GM18508 (cell line): ENCODE data around the gene TREML4.
"Not testable (repeated sequence)": the region's sequence is repeated elsewhere in the genome, so short reads cannot be mapped to it uniquely, and the experiment has no call there.

Source experiments
- ATAC-seq: cut with Tn5 transposase; IDR thresholded peaks from one replicate; pipeline ENCODE4 v1.9.1; 2021; ENCODE audit warnings: moderate number of reproducible peaks; ENCODE audit not compliant: insufficient read depth, unreplicated experiment

Gene TREML4

DNA sequence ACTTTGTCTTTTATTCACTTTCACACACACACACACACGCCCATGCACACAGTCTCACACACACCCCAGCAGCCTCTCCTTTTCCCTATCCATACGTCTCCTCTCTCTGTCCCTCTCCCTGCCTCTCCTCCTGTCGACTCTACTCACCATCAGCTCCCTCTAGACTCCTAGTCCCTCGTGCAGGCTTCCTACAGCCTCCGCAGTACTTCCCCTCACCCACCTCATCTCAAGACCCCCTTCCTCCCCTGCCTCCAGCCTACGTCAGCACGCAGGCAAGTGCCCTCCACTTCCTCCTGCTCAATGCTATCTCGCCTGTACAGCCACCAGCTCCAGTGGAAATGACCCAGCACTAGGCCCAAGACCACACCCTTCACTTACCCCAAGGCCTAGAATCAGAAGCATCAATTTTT is 26.4 kb upstream of the TREML4 start:
- no peak for ATAC-seq

- ATAC-seq = no peak
These were observed 24.0 kb upstream of the TREML4 start for GRCh38 chr6:41204156-41204555.

GRCh38 chr6:41208439-41209106 is 19.6 kb upstream of the TREML4 start:
- no peak for ATAC-seq

DNA sequence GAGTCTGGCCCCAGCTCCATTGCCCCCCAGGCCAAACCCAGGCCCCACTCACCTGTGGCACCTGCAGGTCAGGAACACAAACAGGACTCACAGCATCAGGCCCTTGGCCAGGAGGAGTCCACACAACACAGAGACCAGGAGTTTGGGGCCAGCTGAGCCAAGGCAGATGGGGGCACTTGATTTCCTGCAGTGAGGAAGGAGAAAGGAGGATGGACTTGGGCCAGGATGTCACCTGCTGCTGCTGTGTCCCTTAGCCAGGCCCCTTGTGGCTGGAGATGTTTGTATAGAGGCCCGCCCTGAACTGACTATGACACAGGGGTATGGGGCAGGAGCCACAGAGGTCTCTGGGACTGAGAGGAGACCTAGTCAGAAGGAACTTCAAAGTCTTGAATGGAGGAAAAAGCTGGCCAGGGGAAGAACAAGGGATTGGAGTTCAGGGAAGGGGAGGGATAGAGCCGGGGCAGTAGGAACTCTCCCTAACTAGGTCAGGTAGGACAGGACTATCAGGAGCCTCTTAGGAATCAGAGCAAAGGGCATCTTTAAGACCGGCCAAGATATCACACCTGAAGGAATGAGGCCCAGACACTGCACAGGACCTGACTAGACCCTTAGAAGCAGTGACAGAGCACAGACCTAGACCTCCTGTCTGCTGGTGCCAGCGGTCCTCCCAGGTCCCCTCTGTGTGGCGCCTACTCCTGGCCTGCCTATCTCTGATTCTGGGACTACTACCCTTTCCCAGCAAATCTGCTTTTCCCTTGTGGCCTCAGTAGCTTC is 18.4 kb upstream of the TREML4 start:
- no peak for ATAC-seq

GRCh38 chr6:41214559-41215238 is 13.4 kb upstream of the TREML4 start:
- no peak for ATAC-seq

DNA sequence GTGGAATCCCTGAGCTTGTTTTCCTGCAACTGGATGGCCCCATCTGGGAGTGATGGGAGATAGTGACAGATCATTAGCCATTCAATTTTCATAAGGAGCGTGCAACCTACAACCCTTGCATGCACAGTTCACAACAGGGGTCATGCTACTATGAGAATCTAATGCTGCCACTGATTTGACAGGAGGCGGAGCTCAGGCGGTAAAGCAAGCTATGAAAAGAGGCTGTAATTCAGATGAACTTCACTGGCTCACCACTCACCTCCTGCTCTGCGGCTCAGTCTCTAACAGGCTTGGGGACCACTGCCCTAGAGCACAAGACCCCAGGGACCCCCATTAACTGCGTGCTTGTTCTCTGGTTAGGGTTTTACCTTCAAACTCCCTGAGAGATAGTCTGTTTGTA is 12.4 kb upstream of the TREML4 start:
- ATAC-seq = no peak

- no peak for ATAC-seq
These were observed 11.5 kb upstream of the TREML4 start for GRCh38 chr6:41216616-41217015.

- no peak for ATAC-seq
These were observed 6.1 kb upstream of the TREML4 start for GRCh38 chr6:41222045-41222444.

- no peak for ATAC-seq
These were observed 5.6 kb upstream of the TREML4 start for GRCh38 chr6:41222513-41222912.

DNA sequence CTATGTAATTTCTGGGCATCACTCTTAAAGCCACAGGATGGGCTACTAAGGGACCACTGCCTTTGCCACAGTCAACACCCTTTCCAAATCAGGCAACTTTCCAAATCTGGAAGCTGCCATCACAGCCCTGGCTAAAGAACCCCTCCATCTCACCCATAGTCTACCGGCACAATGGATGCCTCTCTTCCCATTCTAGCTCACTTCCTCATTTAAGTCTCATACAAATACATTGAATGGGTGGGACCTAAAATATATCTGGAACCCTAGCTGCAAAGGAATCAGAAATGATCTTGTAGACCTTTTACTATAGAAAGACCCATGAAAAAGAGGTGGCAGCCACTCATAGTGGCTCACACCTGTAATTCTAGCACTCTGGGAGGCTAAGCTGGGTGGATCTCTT is 3.3 kb upstream of the TREML4 start:
- no peak for ATAC-seq

DNA sequence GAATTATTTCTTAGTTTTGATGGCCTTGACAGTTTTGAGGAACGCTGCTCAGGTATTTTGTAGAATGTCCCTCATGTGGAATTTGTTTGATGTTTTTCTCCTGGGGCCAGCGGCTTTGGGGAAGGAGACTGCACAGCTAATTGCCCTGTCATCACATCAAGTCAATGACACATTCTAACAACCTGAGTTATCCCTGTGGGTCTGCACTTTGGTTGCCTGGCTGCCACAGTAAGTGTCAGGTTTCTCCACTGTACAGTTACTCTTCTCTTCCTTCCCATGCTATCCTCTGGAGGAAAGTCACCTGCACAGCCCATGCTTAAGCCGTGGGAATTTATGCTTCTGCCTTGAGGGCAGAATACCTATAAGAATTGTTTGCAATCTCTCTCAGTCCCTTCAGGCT is 1.4 kb upstream of the TREML4 start:
- no peak for ATAC-seq

DNA sequence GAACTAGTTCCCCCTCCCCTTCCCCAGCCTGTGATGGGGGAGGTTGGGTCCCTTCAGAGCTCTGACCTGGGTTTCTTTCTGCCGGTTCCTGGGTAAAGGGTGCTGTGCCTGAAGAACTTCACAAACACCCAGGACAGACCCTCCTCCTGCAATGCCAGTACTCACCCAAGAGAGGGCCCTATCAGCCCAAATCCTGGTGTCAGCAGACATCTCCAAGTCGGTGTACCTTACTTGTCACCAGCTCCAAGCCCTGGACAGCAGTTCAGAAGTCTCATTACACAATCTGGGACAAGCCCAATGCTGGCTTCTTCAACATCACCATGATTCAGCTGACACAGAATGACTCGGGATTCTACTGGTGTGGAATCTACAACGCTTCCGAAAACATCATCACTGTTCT is 467 bp downstream of the TREML4 start:
- ATAC-seq = no peak

- ATAC-seq = no peak
These were observed 1.6 kb downstream of the TREML4 start for GRCh38 chr6:41229721-41230120.

GRCh38 chr6:41231246-41231645 is 3.1 kb downstream of the TREML4 start:
- no peak for ATAC-seq

- no peak for ATAC-seq
These were observed 4.5 kb downstream of the TREML4 start for GRCh38 chr6:41232667-41233066.

DNA sequence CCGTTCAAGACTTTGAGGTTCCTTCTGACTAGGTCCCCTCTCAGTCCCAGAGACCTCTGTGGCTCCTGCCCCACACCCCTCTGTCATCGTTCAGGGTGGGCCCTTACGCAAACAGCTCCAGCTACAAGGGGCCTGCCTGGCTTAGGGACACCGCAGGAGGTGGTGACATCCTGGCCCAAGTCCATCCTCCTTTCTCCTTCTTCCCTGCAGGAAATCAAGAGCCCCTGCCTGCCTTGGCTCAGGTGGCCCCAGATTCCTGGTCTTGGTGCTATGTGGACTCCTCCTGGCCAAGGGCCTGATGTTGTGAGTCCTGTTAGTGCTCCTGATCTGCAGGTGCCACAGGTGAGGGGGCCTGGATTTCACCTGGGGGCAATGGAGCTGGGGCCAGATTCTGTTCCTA is 8.1 kb downstream of the TREML4 start:
- ATAC-seq = no peak

DNA sequence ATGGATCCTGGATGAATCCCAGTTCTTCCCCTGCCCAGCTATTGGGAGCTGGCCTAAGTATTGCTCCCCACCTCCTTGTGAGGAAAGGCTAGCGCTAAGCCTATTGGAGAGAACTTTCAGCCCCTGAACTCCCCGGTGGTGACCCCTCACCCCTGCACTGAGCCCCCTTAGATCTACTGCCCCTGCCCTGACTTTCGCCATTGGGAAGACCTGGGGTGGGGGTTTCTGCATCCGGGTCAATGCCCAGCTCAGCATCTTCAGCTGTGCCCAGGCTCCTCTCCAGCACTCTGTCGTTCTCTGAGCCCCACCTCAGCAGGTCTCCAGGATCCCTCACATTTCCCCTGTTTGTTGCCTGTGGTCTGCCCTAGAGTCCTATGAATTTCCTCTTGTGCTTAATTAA is 9.0 kb downstream of the TREML4 start:
- no peak for ATAC-seq

DNA sequence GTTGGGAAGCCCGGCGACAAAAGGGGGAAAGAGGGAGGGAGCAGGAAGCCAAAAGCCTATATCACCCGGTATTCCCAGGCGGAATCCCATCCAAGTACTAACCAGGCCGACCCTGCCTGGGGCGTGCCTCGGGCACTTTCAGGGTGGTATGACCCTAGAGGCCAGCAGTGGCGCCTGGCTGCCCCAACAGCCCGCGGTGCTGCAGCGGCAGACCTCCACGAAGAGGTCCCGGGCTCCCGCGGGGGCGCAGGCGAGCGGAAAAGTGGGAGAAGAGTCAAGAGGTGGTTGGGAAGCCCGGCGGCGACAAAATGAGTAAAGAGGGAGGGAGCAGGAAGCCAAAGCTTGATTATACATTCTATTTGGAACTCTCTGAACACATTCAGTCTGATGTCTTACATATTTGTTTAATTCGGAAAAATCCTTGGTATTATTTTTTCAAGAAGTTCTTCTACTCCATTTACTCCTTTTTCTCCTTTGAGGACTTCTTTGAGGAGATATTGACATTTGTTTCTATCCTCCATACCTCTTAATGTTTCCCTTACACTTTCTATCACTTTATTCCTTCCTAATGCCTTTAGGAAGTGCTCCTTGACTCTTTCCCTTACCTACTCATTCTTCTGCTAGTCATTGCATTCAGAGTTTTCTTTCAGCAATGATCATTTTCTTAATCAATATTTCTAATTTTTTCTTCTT is 11.5 kb downstream of the TREML4 start:
- ATAC-seq = no peak

- ATAC-seq = not testable (repeated sequence)
These were observed 18.4 kb downstream of the TREML4 start for GRCh38 chr6:41246529-41246928.

GRCh38 chr6:41247288-41247865 is 19.2 kb downstream of the TREML4 start:
- no peak for ATAC-seq
